Measurements from ENCODE around the gene DUS3L.
"Not testable (repeated sequence)": the region's sequence is repeated elsewhere in the genome, so short reads cannot be mapped to it uniquely, and the experiment has no call there.

DUS3L gene

DNA sequence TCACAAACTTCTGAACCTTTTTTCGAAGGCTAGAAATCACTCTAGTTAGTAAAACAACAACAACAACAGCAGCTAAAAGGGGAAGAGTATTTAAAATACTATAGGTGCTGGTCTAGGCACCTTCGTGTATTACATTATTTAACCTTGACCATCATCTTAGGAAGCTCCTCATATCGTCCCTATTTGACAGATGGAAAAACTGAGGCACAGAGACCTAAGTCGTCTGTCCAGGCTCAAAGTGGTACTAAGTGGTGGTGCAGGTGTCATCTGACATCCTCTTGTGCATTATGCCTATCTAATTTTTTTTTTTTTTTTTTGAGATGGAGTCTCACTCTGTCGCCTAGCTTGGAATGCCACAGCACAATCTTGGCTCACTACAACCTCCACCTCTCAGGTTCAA lies 41.5 kb downstream of the DUS3L start:
- TF ChIP-seq, protein P1, sequence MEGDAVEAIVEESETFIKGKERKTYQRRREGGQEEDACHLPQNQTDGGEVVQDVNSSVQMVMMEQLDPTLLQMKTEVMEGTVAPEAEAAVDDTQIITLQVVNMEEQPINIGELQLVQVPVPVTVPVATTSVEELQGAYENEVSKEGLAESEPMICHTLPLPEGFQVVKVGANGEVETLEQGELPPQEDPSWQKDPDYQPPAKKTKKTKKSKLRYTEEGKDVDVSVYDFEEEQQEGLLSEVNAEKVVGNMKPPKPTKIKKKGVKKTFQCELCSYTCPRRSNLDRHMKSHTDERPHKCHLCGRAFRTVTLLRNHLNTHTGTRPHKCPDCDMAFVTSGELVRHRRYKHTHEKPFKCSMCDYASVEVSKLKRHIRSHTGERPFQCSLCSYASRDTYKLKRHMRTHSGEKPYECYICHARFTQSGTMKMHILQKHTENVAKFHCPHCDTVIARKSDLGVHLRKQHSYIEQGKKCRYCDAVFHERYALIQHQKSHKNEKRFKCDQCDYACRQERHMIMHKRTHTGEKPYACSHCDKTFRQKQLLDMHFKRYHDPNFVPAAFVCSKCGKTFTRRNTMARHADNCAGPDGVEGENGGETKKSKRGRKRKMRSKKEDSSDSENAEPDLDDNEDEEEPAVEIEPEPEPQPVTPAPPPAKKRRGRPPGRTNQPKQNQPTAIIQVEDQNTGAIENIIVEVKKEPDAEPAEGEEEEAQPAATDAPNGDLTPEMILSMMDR (IDR thresholded peaks at IDR 0.05; ENCODE audit: low read depth, low read length, missing control alignments) = no peak
- in situ Hi-C loops (cut with HindIII; ENCODE audit: low sequenced_read_pairs) = no loop called here
- no peak for DNase-seq (ENCODE audit: low read depth)
- no peak overlapping the region for H3K4me3 ChIP-seq (ENCODE audit: low read depth, low read length)

GRCh38 chr19:5748920-5749319 lies 42.0 kb downstream of the DUS3L start:
- in situ Hi-C loops (cut with HindIII; ENCODE audit: low sequenced_read_pairs) = not testable (repeated sequence)

DNA sequence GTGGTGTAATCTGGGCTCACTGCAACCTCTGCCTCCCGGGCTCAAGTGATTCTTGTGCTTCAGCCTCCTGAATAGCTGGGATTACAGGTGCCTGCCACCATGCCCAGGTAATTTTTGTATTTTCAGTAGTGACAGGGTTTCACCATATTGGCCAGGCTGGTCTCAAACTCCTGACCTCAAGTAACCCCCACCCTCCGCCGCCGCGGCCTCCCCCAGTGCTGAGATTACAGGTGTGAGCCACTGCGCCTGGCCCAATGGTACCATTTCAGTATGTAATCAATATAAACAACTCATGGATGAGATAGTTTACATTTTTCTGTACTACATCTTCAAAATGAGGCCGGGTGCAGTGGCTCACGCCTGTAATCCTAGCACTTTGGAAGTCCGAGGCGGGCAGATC lies 46.0 kb downstream of the DUS3L start:
- in situ Hi-C loops (cut with HindIII; ENCODE audit: low sequenced_read_pairs); H3K4me3 ChIP-seq (ENCODE audit: low read depth, low read length); DNase-seq (ENCODE audit: low read depth): not testable (repeated sequence)

More at GRCh38 chr19:5748920-5749319, 42.0 kb downstream of the DUS3L start:
- H3K4me3 ChIP-seq (ENCODE audit: low read depth, low read length); DNase-seq (ENCODE audit: low read depth): not testable (repeated sequence)

DNA sequence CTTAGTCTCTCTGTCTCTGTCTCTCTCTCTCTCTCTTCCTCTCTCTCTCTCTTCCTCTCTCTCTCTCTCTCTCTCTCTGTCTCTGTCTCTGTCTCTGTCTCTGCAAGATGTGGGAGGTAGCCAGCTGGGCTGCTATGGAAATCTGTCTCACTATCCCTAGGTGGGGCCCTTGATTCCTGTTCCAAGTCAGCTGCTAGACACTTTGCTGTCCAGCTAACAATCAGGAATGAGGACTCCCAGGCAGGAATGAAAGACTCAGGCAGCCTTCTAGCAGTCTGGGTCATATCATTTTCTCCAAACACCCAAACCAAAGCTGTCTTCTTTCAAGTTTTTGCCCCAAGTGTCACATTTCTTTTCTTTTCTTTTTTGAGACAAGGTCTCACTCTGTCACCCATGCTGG lies 47.3 kb downstream of the DUS3L start:
- TF ChIP-seq, protein P1 (IDR thresholded peaks at IDR 0.05; ENCODE audit: low read depth, low read length, missing control alignments) = no peak

GRCh38 chr19:5742051-5742450 lies 48.9 kb downstream of the DUS3L start:
- in situ Hi-C loops (cut with HindIII; ENCODE audit: low sequenced_read_pairs) = no loop called here
- TF ChIP-seq, protein P1 (IDR thresholded peaks at IDR 0.05; ENCODE audit: low read depth, low read length, missing control alignments) = no peak

More for the DNA sequence above, 47.3 kb downstream of the DUS3L start:
- in situ Hi-C loops (cut with HindIII; ENCODE audit: low sequenced_read_pairs) = no loop called here
- DNase-seq (ENCODE audit: low read depth) = no peak
- no peak overlapping the region for H3K4me3 ChIP-seq (ENCODE audit: low read depth, low read length)

DNA sequence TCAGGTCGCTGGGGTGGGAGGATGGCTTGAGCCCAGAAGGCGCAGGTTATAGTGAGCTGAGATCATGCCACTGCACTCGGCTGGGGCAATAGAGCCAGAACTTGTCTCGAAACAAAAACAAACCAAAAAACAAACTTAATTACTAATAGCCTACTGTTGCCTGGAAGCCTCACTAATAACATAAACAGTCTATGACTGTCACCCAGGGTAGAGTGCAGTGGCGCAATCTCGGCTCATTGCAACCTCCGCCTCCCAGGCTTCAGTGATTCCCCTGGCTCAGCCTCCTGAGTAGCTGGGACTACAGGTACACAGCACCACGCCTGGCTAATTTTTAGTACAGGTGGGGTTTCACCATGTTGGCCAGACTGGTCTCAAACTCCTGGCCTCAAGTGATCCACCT lies 52.5 kb downstream of the DUS3L start:
- no peak overlapping the region for H3K4me3 ChIP-seq (ENCODE audit: low read depth, low read length)
- TF ChIP-seq, protein P1 (IDR thresholded peaks at IDR 0.05; ENCODE audit: low read depth, low read length, missing control alignments) = no peak
- DNase-seq (ENCODE audit: low read depth) = no peak
- in situ Hi-C loops (cut with HindIII; ENCODE audit: low sequenced_read_pairs) = no loop called here

More at GRCh38 chr19:5742051-5742450, 48.9 kb downstream of the DUS3L start:
- no peak overlapping the region for H3K4me3 ChIP-seq (ENCODE audit: low read depth, low read length)
- DNase-seq (ENCODE audit: low read depth) = no peak

All from astrocyte of the cerebellum (primary cell).